Pancreas (tissue), 10 donors: ENCODE measurements around the gene CHD9. TPM values are rescaled to one million over a fixed set of nuclear protein-coding genes. Genes with fewer than 3 reads are reported as not detected.

Source experiments
- ATAC-seq, 4 donors: fragments of 200-7000 bp; cut with Tn5 transposase; one replicate each; pipeline versions ENCODE4 v1.8.0 to v1.9.1; 2020; ENCODE audit warnings: mild to moderate bottlenecking in 4 of 4, moderate library complexity in 4 of 4
- DNase-seq, 6 donors: peaks; one replicate each; pipeline ENCODE4 v3.0.0-alpha.2; 2020
- FAIRE-seq: peaks from 2 replicates; lab custom pipeline; 2012; peaks lifted over from hg19 to GRCh38; lab: Jason Lieb, UNC
- H3K27ac ChIP-seq, 4 donors: fragments of 200-600 bp; sonication (generic); 1 replicate in 3 of 4; 2 replicates in 1 of 4; pipeline versions ENCODE4 v1.5.0 to v1.8.0; 2020
- H3K27me3 ChIP-seq, 4 donors: fragments of 200-600 bp; one replicate each; pipeline ENCODE4 v1.8.0; 2021
- H3K36me3 ChIP-seq, 3 donors: fragments of 200-600 bp; sonication (generic) in 1 of 3; one replicate each; pipeline versions ENCODE4 v1.5.0 to v1.8.0; 2020 to 2021
- H3K4me1 ChIP-seq, 3 donors: fragments of 200-600 bp; one replicate each; pipeline ENCODE4 v1.8.0; 2021
- H3K4me3 ChIP-seq, 4 donors: fragments of 200-600 bp; sonication (generic) in 2 of 4; one replicate each; pipeline versions ENCODE4 v1.5.0 to v1.8.0; 2020 to 2021
- H3K9me3 ChIP-seq, 4 donors: fragments of 200-600 bp; one replicate each; pipeline ENCODE4 v1.8.0; 2021
- CTCF ChIP-seq, 4 donors: fragments of 200-600 bp; sonication (generic) in 3 of 4; IDR thresholded peaks; one replicate each; pipeline versions ENCODE4 v1.5.0 to v1.8.0; 2021; ENCODE audit warnings: antibody characterized with exemption in 4 of 4
- WGBS, 2 donors: extraction: QIAGEN DNeasy Blood & Tissue Kit; methylation state at CpG; one replicate each; pipeline ENCODE4 v1.1.7; 2013; 5-methylcytosine and 5-hydroxymethylcytosine counted together
- intact Hi-C, 3 donors: fragments of 100-400 bp; cut with DNase I; formaldehyde crosslinking; loops; one replicate each; pipeline versions ENCODE4 v1.11.1 to v1.14.2; 2022
- polyA plus RNA-seq, 2 donors: library from polyadenylated mRNA; stranded (reverse); fragments of 200-250 nt; gene quantifications; one replicate each; pipeline ENCODE4 v1.2.3, GENCODE V29; 2013
- total RNA-seq, 6 donors: library from RNA; stranded (reverse); fragmentation: NEBNext Ultra II Directional in 4 of 6; extraction: Animal tissue kit (Norgen Biotek cat#: 25700) in 4 of 6; gene quantifications; one replicate each; pipeline versions ENCODE4 v1.2.1 to v1.2.4, GENCODE V29; 2021 to 2023
- donor health status: healthy with polysubstance abuse.
- donor health status: DM: no; HTN: no; CAD: no; lungs with moderate emphysema.
- donor health status: DM: no; HTN: no; CAD: no.
- donor health status: control.
- donor health status: control.
- donor health status: Bipolar disorder and iron deficiency.
- donor health status: DM: yes; HTN: yes; CAD: no.
- donor health status: DM: no; HTN: no; CAD: no.
- donor health status: DM: no; HTN: no; CAD: no.
- donor health status: DM: yes; HTN: yes; CAD: no.

Gene CHD9
- total and polyA plus RNA-seq, 8 donors = 7.2 to 40.9 (median 30.1) TPM

GRCh38 chr16:53058882-53059281 is 4.1 kb downstream of the CHD9 start:
- 78 to 79% methylated on average over 5 of the region's 5 CpGs for WGBS, 2 donors
- Histone ChIP-seq H3K4me3 (no peak overlapping the region), H3K36me3 (no peaks in the 10 kb centered on the region), H3K4me1 (peaks cover 0 to 11% (median 0%) of the 10 kb centered on the region in 3 donors), H3K9me3 (no peaks in the 10 kb centered on the region), H3K27me3 (no peaks in the 10 kb centered on the region), H3K27ac (no peak overlapping the region)
- intact Hi-C loops = loop anchor here in 2 of 3 donors (10.0 kb wide), 2 partner anchors 96 to 226 kb away; no protein-coding TSS in a partner anchor
- DNase-seq (no peak), FAIRE-seq (no peak), ATAC-seq (no peak)
- TF ChIP-seq CTCF (IDR thresholded peaks at IDR 0.05) = no peak

GRCh38 chr16:53059672-53060071 is 4.9 kb downstream of the CHD9 start:
- Histone ChIP-seq H3K27me3 (no peaks in the 10 kb centered on the region), H3K9me3 (no peaks in the 10 kb centered on the region), H3K36me3 (no peaks in the 10 kb centered on the region), H3K27ac (no peak overlapping the region), H3K4me1 (peaks cover 0 to 6% (median 0%) of the 10 kb centered on the region in 3 donors), H3K4me3 (no peak overlapping the region)
- WGBS, 2 donors = 93 to 97% methylated on average over 7 of the region's 7 CpGs
- intact Hi-C loops = loop anchor here in 2 of 3 donors (10.0 kb wide), 2 partner anchors 95 to 225 kb away; no protein-coding TSS in a partner anchor
- no peak for TF ChIP-seq CTCF (IDR thresholded peaks at IDR 0.05)
- no peak for DNase-seq
- FAIRE-seq = no peak
- ATAC-seq = no peak

DNA sequence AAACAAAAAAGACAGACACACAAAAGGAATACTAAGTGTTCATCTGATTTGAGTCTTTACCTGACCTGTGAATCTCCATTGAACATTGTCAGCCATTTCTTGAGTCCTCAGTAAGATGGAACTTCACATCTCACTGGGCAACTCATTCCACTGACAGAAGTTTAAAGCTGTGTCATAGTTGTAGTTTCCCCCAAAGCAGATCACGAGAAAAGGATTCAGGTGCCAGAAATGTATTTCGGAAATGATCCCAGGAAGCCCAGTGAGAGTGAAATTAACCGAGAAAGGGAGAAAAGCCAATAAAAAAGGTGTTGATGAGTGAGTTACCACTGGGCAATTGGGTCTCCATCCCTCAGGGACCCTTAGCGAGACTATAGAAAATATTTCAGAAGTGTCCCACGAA is 6.5 kb downstream of the CHD9 start:
- no peak for DNase-seq
- Histone ChIP-seq H3K4me1 (no peaks in the 10 kb centered on the region), H3K27ac (no peak overlapping the region), H3K4me3 (no peak overlapping the region), H3K27me3 (no peaks in the 10 kb centered on the region), H3K36me3 (no peaks in the 10 kb centered on the region), H3K9me3 (no peaks in the 10 kb centered on the region)
- no peak for FAIRE-seq
- intact Hi-C loops = no loop called here
- ATAC-seq = no peak
- no peak for TF ChIP-seq CTCF (IDR thresholded peaks at IDR 0.05)
- 91 to 93% methylated on average over 5 of the region's 5 CpGs for WGBS, 2 donors

DNA sequence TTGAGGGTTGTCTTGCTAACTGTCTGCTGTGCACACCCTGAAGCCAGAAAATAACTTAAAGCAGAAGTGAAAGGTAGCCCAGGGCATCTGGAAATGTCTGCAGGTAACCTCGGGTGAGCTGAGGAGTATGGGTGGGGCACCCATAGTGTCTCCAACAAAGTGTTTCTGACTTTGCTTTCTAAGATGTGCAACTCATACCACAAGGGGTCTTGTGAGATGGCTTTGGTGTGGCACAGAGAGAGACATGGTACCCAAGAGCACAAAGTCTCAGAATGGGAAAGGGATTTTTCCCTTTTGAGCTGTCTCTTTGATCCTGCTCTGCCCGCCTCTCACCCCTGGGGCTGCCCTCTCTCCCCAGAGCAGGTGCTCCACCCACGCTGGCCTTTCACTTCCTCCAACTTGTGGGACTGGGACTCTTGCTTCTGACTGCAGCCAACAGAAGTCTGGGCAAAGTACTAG is 6.9 kb downstream of the CHD9 start:
- ATAC-seq = peak in 3 of 4 donors; percentile 46 to 79 (median 58)
- peak in 1 of 6 donors; percentile 41 for DNase-seq
- Histone ChIP-seq H3K9me3 (no peaks in the 10 kb centered on the region), H3K4me3 (no peak overlapping the region), H3K36me3 (no peaks in the 10 kb centered on the region), H3K4me1 (no peaks in the 10 kb centered on the region), H3K27me3 (no peaks in the 10 kb centered on the region), H3K27ac (no peak overlapping the region)
- intact Hi-C loops = no loop called here
- no peak for FAIRE-seq
- TF ChIP-seq CTCF (IDR thresholded peaks at IDR 0.05) = no peak
- 62 to 63% methylated on average over 3 of the region's 3 CpGs for WGBS, 2 donors

- Histone ChIP-seq H3K4me3 (no peak overlapping the region), H3K4me1 (no peaks in the 10 kb centered on the region), H3K9me3 (no peaks in the 10 kb centered on the region), H3K27ac (no peak overlapping the region), H3K36me3 (no peaks in the 10 kb centered on the region), H3K27me3 (no peaks in the 10 kb centered on the region)
- 93 to 100% methylated on average over 1 of the region's 1 CpG for WGBS, 2 donors
- ATAC-seq (peak in 1 of 4 donors; percentile 34), DNase-seq (no peak), FAIRE-seq (no peak)
- intact Hi-C loops = no loop called here
- no peak for TF ChIP-seq CTCF (IDR thresholded peaks at IDR 0.05)
These were observed 9.3 kb downstream of the CHD9 start for GRCh38 chr16:53064081-53064578.
